H9 (cell line): Measurements from ENCODE around the gene FUT2. TPM values are rescaled to one million over a fixed set of nuclear protein-coding genes. Genes with fewer than 3 reads are reported as not detected.
A peak's percentile ranks its signal among the peaks of the same experiment; 100 is the strongest.

Experiments
- DNase-seq: peaks from one replicate; pipeline ENCODE4 v3.0.0-alpha.2; 2017
- H2AFZ ChIP-seq: one replicate; pipeline ENCODE4 v1.6.1; 2013; ENCODE audit warnings: mild to moderate bottlenecking, low read length, control low read depth, moderate library complexity
- H2AK5ac ChIP-seq: 2 replicates; pipeline ENCODE4 v1.6.1; 2013; ENCODE audit warnings: low read length, control low read depth, mixed read lengths; ENCODE audit not compliant: insufficient read length
- H2BK120ac ChIP-seq: one replicate; pipeline ENCODE4 v1.6.1; 2013; ENCODE audit warnings: low read depth, mild to moderate bottlenecking, low read length, control low read depth, inconsistent platforms; ENCODE audit not compliant: poor library complexity, severe bottlenecking
- H2BK12ac ChIP-seq: 2 replicates; pipeline ENCODE4 v1.6.1; 2013; ENCODE audit warnings: low read length, control low read depth, mixed read lengths, low read depth; ENCODE audit not compliant: insufficient read length
- H2BK15ac ChIP-seq: 2 replicates; pipeline ENCODE4 v1.6.1; 2013; ENCODE audit warnings: low read depth, low read length, control low read depth
- H2BK20ac ChIP-seq: one replicate; pipeline ENCODE4 v1.6.1; 2013; ENCODE audit warnings: low read depth, mild to moderate bottlenecking, low read length, control low read depth, inconsistent platforms; ENCODE audit not compliant: poor library complexity, severe bottlenecking
- H2BK5ac ChIP-seq: 2 replicates; pipeline ENCODE4 v1.6.1; 2013; ENCODE audit warnings: low read length, control low read depth, mixed read lengths; ENCODE audit not compliant: insufficient read length
- H3K14ac ChIP-seq: 2 replicates; pipeline ENCODE4 v1.6.1; 2013; ENCODE audit warnings: low read length, control low read depth; ENCODE audit not compliant: insufficient read depth
- H3K18ac ChIP-seq: 2 replicates; pipeline ENCODE4 v1.6.1; 2013; ENCODE audit warnings: low read depth, mild to moderate bottlenecking, mixed read lengths, low read length, control low read depth; ENCODE audit not compliant: insufficient read length
- H3K23ac ChIP-seq: 2 replicates; pipeline ENCODE4 v1.6.1; 2013; ENCODE audit warnings: low read length, control low read depth, mixed read lengths, low read depth; ENCODE audit not compliant: insufficient read length
- H3K23me2 ChIP-seq: 2 replicates; pipeline ENCODE4 v1.6.1; 2013; ENCODE audit warnings: low read depth, mild to moderate bottlenecking, mixed read lengths, low read length, control low read depth; ENCODE audit not compliant: insufficient read length, poor library complexity, severe bottlenecking
- H3K27ac ChIP-seq: 2 replicates; pipeline ENCODE4 v1.5.1; 2013; ENCODE audit warnings: low read length, control low read depth, mixed read lengths, low read depth; ENCODE audit not compliant: insufficient read length
- H3K27me3 ChIP-seq: 2 replicates; pipeline ENCODE4 v1.6.1; 2013; ENCODE audit warnings: low read length, control low read depth, inconsistent platforms; ENCODE audit not compliant: insufficient read depth
- H3K4ac ChIP-seq: 2 replicates; pipeline ENCODE4 v1.6.1; 2013; ENCODE audit warnings: low read depth, mild to moderate bottlenecking, control low read depth, inconsistent platforms, low read length, moderate library complexity
- H3K4me1 ChIP-seq: 2 replicates; pipeline ENCODE4 v1.6.1; 2013; ENCODE audit warnings: low read length, control low read depth, inconsistent platforms; ENCODE audit not compliant: insufficient read depth
- H3K4me2 ChIP-seq: 2 replicates; pipeline ENCODE4 v1.6.1; 2013; ENCODE audit warnings: low read length, control low read depth, mixed read lengths; ENCODE audit not compliant: insufficient read length, insufficient read depth
- H3K56ac ChIP-seq: 2 replicates; pipeline ENCODE4 v1.6.1; 2013; ENCODE audit warnings: low read depth, mild to moderate bottlenecking, mixed read lengths, low read length, control low read depth; ENCODE audit not compliant: insufficient read length
- H3K79me1 ChIP-seq: 2 replicates; pipeline ENCODE4 v1.6.1; 2013; ENCODE audit warnings: low read depth, mild to moderate bottlenecking, moderate library complexity, low read length, control low read depth, inconsistent platforms; ENCODE audit not compliant: insufficient read depth, poor library complexity, severe bottlenecking
- H3K79me2 ChIP-seq: 2 replicates; pipeline ENCODE4 v1.6.1; 2013; ENCODE audit warnings: low read length, control low read depth, inconsistent platforms; ENCODE audit not compliant: insufficient read depth
- H3K9ac ChIP-seq: 2 replicates; pipeline ENCODE4 v1.6.1; 2013; ENCODE audit warnings: low read length, control low read depth, mixed read lengths; ENCODE audit not compliant: insufficient read length; ENCODE audit errors: extremely low read depth
- H3K9me3 ChIP-seq: one replicate; pipeline ENCODE4 v1.6.1; 2013; ENCODE audit warnings: low read depth, low read length, inconsistent platforms; ENCODE audit not compliant: control insufficient read depth
- H3T11ph ChIP-seq: one replicate; pipeline ENCODE4 v1.6.1; 2013; ENCODE audit warnings: mild to moderate bottlenecking, low read length, control low read depth, inconsistent platforms
- H4K20me1 ChIP-seq: one replicate; pipeline ENCODE4 v1.6.1; 2013; ENCODE audit not compliant: control insufficient read depth, insufficient read length, insufficient read depth
- H4K5ac ChIP-seq: 2 replicates; pipeline ENCODE4 v1.6.1; 2013; ENCODE audit warnings: low read depth, mild to moderate bottlenecking, mixed read lengths, low read length, control low read depth; ENCODE audit not compliant: insufficient read length
- H4K8ac ChIP-seq: replicated peaks from 2 replicates; pipeline ENCODE4 v1.6.1; 2013; ENCODE audit warnings: low read length, control low read depth, mixed read lengths, low read depth; ENCODE audit not compliant: insufficient read length
- H4K91ac ChIP-seq: 2 replicates; pipeline ENCODE4 v1.6.1; 2013; ENCODE audit warnings: low read depth, mild to moderate bottlenecking, moderate library complexity, mixed read lengths, low read length, control low read depth; ENCODE audit not compliant: insufficient read length
- H3K27ac Mint-ChIP-seq, 3 experiments: 2 replicates in 2 of 3; 3 replicates in 1 of 3; pipeline ENCODE4 v1.8.0; 2020 to 2021; ENCODE audit warnings: mixed read lengths in 3 of 3, mild to moderate bottlenecking in 1 of 3, moderate library complexity in 1 of 3
- H3K27me3 Mint-ChIP-seq: 2 replicates; pipeline ENCODE4 v1.8.0; 2021; ENCODE audit warnings: low read depth, mild to moderate bottlenecking, moderate library complexity, mixed read lengths
- H3K36me3 Mint-ChIP-seq, 3 experiments: 2 replicates in 2 of 3; 3 replicates in 1 of 3; pipeline ENCODE4 v1.8.0; 2020 to 2021; ENCODE audit warnings: low read depth in 3 of 3, mixed read lengths in 3 of 3; ENCODE audit not compliant: insufficient read depth in 1 of 3
- H3K4me1 Mint-ChIP-seq, 2 experiments: 2 replicates each; pipeline ENCODE4 v1.8.0; 2020; ENCODE audit warnings: mixed read lengths in 2 of 2
- H3K4me3 Mint-ChIP-seq, 2 experiments: 2 replicates in 1 of 2; 3 replicates in 1 of 2; pipeline ENCODE4 v1.8.0; 2020 to 2021; ENCODE audit warnings: mild to moderate bottlenecking in 2 of 2, mixed read lengths in 2 of 2, moderate library complexity in 1 of 2
- H3K9me3 Mint-ChIP-seq, 2 experiments: 2 replicates in 1 of 2; 3 replicates in 1 of 2; pipeline ENCODE4 v1.8.0; 2020; ENCODE audit warnings: mild to moderate bottlenecking in 2 of 2, mixed read lengths in 2 of 2, moderate library complexity in 1 of 2
- WGBS: extraction: QIAGEN DNeasy Blood & Tissue Kit; methylation state at CpG from one replicate; pipeline ENCODE4 v1.1.7; 2013; ENCODE audit warnings: missing lambda C conversion rate, low lambda C conversion rate, mixed read lengths; ENCODE audit not compliant: insufficient read length; ENCODE audit errors: extremely low coverage; 5-methylcytosine and 5-hydroxymethylcytosine counted together
- total RNA-seq: library from RNA; stranded (reverse); gene quantifications from 2 replicates; pipeline ENCODE4 v1.2.1, GENCODE V29; 2021
- TF ChIP-seq, protein P1 (sequence below): fragments of 200-600 bp; sonication (generic); conservative IDR thresholded peaks from 3 replicates; pipeline ENCODE4 v1.8.0; 2021; ENCODE audit warnings: antibody characterized with exemption, mild to moderate bottlenecking

FUT2 gene
- total RNA-seq, 1 experiment from 2014 or later: 11.4 TPM

DNA sequence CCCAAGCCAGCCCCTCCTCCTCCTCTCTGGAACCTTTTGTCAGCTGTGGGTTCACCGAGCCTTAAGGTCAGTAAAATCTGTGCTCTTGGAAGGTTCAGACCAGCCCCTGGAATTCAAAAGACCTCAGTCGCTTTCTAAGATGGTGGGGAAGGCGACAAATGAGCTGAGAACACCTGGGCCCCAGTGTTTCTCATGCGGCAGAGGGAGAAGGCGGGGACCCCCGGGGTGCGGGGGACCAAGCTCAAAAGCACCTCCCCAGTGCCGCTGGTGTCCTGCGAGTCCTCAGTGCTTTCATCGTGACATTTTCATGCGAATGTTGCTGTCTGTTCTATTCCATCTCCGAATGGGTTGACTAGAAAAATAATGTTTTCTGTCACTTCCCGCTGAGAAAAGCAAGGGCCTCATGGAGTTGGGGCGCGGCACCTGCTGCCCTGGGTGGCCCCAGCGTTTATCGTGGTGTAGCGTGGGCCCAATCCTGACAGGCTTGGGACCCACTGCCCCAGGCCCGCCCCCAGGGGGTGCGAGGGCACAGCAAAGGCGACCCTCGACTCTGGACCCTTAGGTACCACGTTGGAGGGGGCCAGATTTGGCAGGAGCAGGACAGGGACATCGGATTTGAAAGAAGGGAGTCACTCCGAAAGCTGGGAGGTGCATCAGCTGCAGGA lies 22.2 kb upstream of the FUT2 start:
- H2BK15ac ChIP-seq: no peak overlapping the region
- DNase-seq: no peak
- TF ChIP-seq, protein P1, sequence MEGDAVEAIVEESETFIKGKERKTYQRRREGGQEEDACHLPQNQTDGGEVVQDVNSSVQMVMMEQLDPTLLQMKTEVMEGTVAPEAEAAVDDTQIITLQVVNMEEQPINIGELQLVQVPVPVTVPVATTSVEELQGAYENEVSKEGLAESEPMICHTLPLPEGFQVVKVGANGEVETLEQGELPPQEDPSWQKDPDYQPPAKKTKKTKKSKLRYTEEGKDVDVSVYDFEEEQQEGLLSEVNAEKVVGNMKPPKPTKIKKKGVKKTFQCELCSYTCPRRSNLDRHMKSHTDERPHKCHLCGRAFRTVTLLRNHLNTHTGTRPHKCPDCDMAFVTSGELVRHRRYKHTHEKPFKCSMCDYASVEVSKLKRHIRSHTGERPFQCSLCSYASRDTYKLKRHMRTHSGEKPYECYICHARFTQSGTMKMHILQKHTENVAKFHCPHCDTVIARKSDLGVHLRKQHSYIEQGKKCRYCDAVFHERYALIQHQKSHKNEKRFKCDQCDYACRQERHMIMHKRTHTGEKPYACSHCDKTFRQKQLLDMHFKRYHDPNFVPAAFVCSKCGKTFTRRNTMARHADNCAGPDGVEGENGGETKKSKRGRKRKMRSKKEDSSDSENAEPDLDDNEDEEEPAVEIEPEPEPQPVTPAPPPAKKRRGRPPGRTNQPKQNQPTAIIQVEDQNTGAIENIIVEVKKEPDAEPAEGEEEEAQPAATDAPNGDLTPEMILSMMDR: no peak
- H3K79me1 ChIP-seq: no peaks in the 10 kb centered on the region
- H3K18ac ChIP-seq: no peak overlapping the region
- no CpG with 5 or more reads among the region's 25 CpGs for WGBS
- no peaks in the 10 kb centered on the region for H3K23me2 ChIP-seq
- H2BK20ac ChIP-seq: no peak overlapping the region
- no peaks in the 10 kb centered on the region for H3K79me2 ChIP-seq
- no peak overlapping the region for H2BK120ac ChIP-seq
- no peak overlapping the region for H3K56ac ChIP-seq
- H2AFZ ChIP-seq: no peak overlapping the region
- H3T11ph ChIP-seq: no peak overlapping the region
- no peak overlapping the region for H3K9ac ChIP-seq
- Mint-ChIP-seq H3K36me3 (peaks cover 0 to 9% (median 7%) of the 10 kb centered on the region in 3 experiments; a peak in 5 of 7 replicates), H3K4me3 (peak overlapping the region; percentile 12 to 60; a peak in 4 of 5 replicates), H3K4me1 (peaks cover 29 to 35% of the 10 kb centered on the region in 2 experiments), H3K27ac (peak overlapping the region in 1 of 3 experiments; percentile 76; a peak in 1 of 7 replicates), H3K9me3 (peaks cover 8 to 11% of the 10 kb centered on the region in 2 experiments), H3K27me3 (peaks cover 6% of the 10 kb centered on the region)
- H3K27ac ChIP-seq: no peak overlapping the region
- no peak overlapping the region for H3K4ac ChIP-seq
- H4K5ac ChIP-seq: no peak overlapping the region
- H4K20me1 ChIP-seq: peaks cover 2% of the 10 kb centered on the region
- H4K8ac ChIP-seq: no peak overlapping the region
- no peaks in the 10 kb centered on the region for H3K27me3 ChIP-seq
- H3K14ac ChIP-seq: no peak overlapping the region; the same call in 1 of the 2 replicates
- H3K4me1 ChIP-seq: no peaks in the 10 kb centered on the region; the same call in 1 of the 2 replicates
- H2BK5ac ChIP-seq: no peak overlapping the region
- H2AK5ac ChIP-seq: no peak overlapping the region
- no peak overlapping the region for H3K4me2 ChIP-seq
- H4K91ac ChIP-seq: no peak overlapping the region
- H3K9me3 ChIP-seq: no peaks in the 10 kb centered on the region
- no peak overlapping the region for H3K23ac ChIP-seq
- H2BK12ac ChIP-seq: no peak overlapping the region
